Retinal pigment epithelial cell (primary cell): ENCODE measurements around the gene SNAI3.

Experiments used
- DNase-seq: peaks from one replicate; pipeline ENCODE4 v3.0.0-alpha.2; 2010; ENCODE audit warnings: low read depth
- H3K4me3 ChIP-seq: 2 replicates; pipeline ENCODE4 v1.5.1; 2011; ENCODE audit warnings: mild to moderate bottlenecking, low read length, control low read depth, moderate library complexity
- CTCF ChIP-seq: conservative IDR thresholded peaks from 2 replicates; pipeline ENCODE4 v1.5.1; 2011; ENCODE audit warnings: low read depth, low read length, control low read depth, inconsistent platforms

Gene SNAI3

GRCh38 chr16:88655733-88656281 lies 30.5 kb downstream of the SNAI3 start:
- DNase-seq = no peak
- H3K4me3 ChIP-seq = no peak overlapping the region
- TF ChIP-seq CTCF = no peak

DNA sequence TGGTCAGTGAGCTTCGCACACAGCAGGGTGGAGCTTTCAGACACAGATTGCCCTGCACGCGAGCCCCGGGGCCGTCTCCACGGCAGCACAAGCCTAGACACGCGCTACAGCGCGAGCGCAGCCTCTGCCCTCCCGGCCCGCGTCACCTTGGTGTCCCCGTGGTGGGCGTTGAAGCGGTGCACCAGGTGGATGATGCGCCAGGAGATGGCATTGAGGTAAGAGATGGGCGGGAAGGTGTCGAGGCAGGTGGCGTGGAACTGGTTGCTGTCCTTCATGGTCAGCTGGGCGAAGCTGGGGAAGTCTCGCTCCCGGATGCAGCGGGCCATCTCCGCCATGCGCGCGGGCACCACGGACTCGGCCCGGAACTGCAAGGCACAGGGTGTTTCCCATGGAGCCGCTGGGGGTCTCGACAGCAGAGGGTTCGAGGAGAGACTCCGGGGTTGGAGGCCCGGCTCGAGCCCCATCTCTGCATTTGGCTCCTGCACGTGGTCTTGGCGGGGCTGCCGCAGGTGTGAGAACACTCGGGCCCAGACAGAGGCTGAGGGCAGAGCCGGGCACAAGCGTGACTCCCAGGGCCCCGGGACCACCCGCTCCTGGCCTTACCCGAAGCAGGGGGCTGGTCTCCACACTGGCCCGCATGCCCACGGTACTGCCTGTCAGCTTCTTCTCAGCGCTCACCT lies 31.1 kb downstream of the SNAI3 start:
- no peak for DNase-seq
- no peak overlapping the region for H3K4me3 ChIP-seq
- TF ChIP-seq CTCF = no peak

GRCh38 chr16:88654363-88655052 lies 31.8 kb downstream of the SNAI3 start:
- no peak for TF ChIP-seq CTCF
- DNase-seq = no peak

DNA sequence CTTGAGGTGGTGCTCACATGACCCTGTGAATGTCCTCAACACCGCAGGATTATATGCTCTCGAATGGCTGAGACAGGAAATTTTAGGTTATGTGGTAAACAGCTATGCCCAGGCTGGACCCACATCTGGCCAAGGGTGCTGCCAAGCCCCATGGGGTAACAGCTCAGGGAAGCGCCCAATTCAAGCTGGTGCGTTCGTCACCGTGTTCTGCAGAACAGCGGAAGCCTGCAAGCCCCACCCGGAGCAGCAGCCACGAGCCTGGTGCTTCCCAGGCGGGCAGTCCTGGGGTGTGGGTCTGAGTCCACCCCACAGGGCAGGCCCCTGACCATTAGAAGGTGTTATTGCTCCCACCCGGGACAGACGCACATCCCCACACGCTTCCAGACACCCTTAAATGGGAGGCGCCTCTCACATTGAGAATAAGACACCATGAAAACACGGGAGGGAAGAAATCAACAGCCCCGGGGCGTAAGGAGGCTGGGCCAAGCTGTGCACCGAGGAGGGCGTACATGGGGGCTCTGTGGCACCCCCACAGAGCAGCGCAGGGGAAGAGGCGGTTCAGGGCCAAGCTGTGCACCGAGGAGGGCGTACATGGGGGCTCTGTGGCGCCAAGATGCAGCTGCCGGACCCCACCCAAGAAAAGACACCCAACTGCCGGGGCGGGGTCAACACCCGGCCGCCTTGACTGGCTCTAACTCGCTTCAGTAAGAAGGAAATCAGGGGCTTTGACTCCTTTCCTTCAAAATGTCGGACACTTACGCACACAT lies 32.5 kb downstream of the SNAI3 start:
- H3K4me3 ChIP-seq = no peak overlapping the region
- DNase-seq = no peak
- TF ChIP-seq CTCF = no peak

More at GRCh38 chr16:88654363-88655052, 31.8 kb downstream of the SNAI3 start:
- no peak overlapping the region for H3K4me3 ChIP-seq

DNA sequence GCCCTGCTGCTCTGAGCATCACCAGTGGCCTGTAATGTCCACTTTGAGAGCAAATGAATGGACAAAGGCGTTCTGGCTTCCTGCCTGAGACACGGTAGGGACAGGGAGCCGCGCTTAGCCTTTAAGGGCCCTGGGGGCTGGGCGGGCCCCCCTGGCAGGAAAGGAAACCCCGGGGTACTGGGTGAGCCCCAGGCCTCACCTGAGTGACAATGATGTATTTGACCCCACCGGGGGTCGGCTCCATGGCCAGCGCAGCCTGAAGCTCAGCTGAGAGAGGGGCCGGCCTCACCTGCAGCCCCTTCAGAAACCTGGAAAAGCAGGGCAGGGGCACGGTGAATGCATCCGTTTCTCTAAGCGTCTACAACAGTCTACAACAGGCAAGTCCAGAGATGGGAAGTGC lies 33.2 kb downstream of the SNAI3 start:
- DNase-seq = no peak
- H3K4me3 ChIP-seq = no peak overlapping the region
- TF ChIP-seq CTCF = no peak

DNA sequence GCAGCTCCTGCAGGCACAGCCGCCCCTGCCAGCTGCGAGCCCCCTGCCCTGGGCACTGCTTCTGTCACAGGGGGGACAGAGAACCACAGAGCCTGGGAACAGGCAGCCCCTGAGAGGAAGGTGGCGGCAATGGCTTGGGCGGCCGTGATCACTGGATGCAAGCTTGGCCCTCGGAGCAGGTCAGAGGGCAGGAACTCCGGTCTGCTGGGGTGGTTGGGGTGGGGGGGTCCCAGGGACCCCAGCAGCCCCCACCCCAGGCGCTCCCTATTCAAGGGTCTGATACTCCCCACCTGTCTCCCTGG lies 33.6 kb downstream of the SNAI3 start:
- no peak for TF ChIP-seq CTCF
- no peak for DNase-seq
- H3K4me3 ChIP-seq = no peak overlapping the region
